Measurements from ENCODE around the gene DCTN4. TPM values are rescaled to one million over a fixed set of nuclear protein-coding genes. Genes with fewer than 3 reads are reported as not detected.
A peak's percentile ranks its signal among the peaks of the same experiment; 100 is the strongest.

DCTN4 gene
- total RNA-seq, 4 donors from 2014 or later, result 66.6 to 92.6 (median 72.8) TPM

DNA sequence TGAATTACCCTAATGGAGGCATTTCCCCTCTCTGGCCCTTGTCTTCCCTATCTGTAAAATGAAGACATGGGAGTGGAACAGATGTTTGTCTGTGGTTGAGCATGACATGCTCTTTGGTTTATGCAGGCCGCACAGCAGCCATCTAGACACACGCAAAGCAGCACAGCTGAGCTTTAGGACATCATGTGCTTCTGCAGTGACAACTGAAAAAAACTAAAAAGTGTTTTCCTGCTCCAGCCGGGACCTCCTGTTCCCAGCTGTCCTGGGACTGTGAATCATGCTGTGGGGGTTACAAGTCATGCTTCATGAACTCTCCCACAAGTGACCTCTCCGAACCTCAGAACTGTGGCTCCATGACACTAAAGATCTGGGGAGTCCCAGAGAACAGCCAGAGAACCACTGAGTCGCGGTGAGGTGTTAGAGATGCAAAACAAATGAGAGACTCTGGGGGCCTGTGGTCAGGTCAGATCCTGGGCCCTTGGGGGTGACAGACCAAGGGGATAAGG is 21.4 kb upstream of the DCTN4 start:
- ATAC-seq, result peak; percentile 50 to 52
- TF ChIP-seq, protein P1, sequence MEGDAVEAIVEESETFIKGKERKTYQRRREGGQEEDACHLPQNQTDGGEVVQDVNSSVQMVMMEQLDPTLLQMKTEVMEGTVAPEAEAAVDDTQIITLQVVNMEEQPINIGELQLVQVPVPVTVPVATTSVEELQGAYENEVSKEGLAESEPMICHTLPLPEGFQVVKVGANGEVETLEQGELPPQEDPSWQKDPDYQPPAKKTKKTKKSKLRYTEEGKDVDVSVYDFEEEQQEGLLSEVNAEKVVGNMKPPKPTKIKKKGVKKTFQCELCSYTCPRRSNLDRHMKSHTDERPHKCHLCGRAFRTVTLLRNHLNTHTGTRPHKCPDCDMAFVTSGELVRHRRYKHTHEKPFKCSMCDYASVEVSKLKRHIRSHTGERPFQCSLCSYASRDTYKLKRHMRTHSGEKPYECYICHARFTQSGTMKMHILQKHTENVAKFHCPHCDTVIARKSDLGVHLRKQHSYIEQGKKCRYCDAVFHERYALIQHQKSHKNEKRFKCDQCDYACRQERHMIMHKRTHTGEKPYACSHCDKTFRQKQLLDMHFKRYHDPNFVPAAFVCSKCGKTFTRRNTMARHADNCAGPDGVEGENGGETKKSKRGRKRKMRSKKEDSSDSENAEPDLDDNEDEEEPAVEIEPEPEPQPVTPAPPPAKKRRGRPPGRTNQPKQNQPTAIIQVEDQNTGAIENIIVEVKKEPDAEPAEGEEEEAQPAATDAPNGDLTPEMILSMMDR (IDR thresholded peaks at IDR 0.05 in 4 of 5, conservative IDR thresholded peaks at IDR 0.05 in 1 of 5), result no peak
- peak; percentile 44 to 60 for TF ChIP-seq POLR2A (IDR thresholded peaks at IDR 0.05)

DNA sequence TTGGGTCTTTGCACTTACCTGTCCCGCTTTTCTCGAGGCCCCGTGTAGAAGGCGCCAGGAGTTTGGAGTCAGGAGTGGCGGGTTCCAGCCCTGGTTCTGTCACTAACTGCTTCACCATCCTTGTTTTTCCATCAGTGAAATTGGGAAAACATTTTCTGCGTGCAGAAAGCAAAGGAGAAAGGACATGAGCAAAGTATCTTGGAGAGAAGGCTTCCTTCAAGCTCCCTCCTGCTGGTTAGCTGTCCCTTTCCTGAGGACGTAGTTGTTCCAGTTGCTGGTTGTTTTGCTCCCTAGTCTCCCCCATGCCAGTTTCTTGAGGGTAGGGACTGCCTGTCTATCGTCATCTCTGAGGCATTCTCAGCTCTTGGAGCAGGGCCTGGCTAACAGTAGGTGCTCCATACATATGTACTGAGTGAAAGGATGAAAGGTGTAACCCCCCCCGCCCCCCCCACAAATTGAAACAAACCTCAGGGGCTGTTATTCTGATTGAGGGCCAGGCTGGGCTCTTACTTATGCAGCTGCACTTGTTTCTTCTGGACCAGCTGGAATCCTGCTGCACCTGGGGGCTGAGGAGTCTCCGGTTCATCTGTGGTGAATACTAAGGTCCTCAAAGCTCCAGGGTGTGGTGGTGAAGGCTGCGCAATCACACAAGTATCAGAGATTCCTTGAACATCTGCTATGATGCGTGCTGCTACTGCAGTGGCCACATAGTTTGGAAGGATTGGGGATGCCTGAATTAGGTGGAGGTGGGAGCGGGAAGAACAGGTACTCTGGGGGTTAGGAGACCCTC is 20.8 kb upstream of the DCTN4 start:
- peak overlapping the region; percentile 72 to 91 (median 78) for H3K4me3 ChIP-seq
- intact Hi-C loops (cut with DNase I; ENCODE audit: low total_unique reads), result loop anchor here (2.0 to 10.0 kb wide), 3 partner anchors 21 to 335 kb away; partner anchors contain the start of genes DCTN4 and RBM22
- peaks cover 21 to 31% of the 10 kb centered on the region in 2 donors for H3K4me1 ChIP-seq
- no peak for TF ChIP-seq POLR2A (IDR thresholded peaks at IDR 0.05)
- TF ChIP-seq, protein P1 (IDR thresholded peaks at IDR 0.05 in 4 of 5, conservative IDR thresholded peaks at IDR 0.05 in 1 of 5), result no peak
- ATAC-seq, result no peak
- H3K36me3 ChIP-seq, result no peaks in the 10 kb centered on the region
- in situ Hi-C loops (cut with MboI; ENCODE audit: low sequenced_read_pairs in 4 of 4), result no loop called here
- peak in 1 of 2 donors; percentile 40 for DNase-seq
- H3K9me3 ChIP-seq, result no peaks in the 10 kb centered on the region
- no peaks in the 10 kb centered on the region for H3K27me3 ChIP-seq
- H3K27ac ChIP-seq, result peak overlapping the region; percentile 81 to 87 (median 84)

More for the DNA sequence above, 21.4 kb upstream of the DCTN4 start:
- Histone ChIP-seq H3K27ac (peak overlapping the region; percentile 81 to 87 (median 84)), H3K4me3 (peak overlapping the region; percentile 72 to 91 (median 78)), H3K9me3 (no peaks in the 10 kb centered on the region), H3K27me3 (no peaks in the 10 kb centered on the region), H3K36me3 (no peaks in the 10 kb centered on the region), H3K4me1 (peaks cover 21 to 31% of the 10 kb centered on the region in 2 donors)
- DNase-seq, result peak in 1 of 2 donors; percentile 68
- in situ Hi-C loops (cut with MboI; ENCODE audit: low sequenced_read_pairs in 4 of 4) (no loop called here), intact Hi-C loops (cut with DNase I; ENCODE audit: low total_unique reads) (loop anchor here (10.0 kb wide), 1 partner anchor 335 kb away; no protein-coding TSS in a partner anchor)

DNA sequence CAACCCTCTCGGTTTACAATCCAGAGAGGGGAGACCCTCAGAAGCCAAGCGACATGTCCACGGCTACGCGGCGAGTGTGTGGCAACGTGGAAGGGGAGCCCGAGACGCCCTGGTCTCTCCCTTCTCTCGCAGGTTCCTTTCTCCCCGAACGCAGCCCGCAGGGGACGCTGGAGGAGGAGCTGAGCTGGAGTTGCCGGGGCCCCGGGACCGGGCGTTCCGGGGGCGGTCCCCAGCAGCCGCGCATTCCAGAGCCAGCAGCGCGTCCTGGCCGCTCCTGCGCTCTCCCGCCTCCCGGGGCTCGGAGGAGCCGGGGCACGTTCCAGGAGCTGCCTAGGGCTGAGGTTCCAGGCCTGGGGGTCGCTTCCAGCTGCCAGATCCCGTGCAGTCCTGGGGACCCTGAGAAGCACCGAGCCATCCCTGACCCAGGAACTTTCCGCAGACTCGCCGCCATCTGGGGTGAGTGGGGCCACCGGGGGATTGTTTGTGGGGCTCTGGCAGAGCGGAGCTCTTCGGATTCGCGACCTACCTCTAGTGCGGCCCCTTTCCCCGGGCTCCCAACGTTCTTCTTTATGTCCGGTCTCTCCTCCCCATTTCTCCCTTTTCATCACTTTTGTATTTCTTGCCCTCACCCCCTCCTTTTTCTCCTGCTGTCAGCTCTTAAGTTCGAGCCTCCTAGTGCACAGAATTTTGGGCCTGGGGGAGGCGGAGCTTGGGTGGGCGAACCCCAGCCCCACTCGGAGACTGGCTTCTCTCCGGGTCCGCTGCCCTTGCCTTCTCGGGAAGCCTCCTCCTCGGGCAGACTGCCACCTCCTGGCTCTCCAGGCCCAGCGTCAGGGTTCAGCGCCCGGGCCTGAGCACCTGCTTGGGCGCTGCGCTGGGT is 19.9 kb upstream of the DCTN4 start, which contains the start of gene SMIM3:
Gene SMIM3, plus strand, starts transcription at position 241 of the 880 bp plus-strand sequence. CDS start 16,684 bp downstream, outside the sequence.
- Histone ChIP-seq H3K4me3 (peak within 1 kb of the TSS; percentile 72 to 91 (median 78)), H3K4me1 (peaks cover 21 to 27% of the 10 kb centered on the region in 2 donors), H3K27me3 (no peaks in the 10 kb centered on the region), H3K36me3 (no peaks in the 10 kb centered on the region), H3K27ac (peak within 1 kb of the TSS; percentile 81 to 87 (median 84)), H3K9me3 (no peaks in the 10 kb centered on the region)
- in situ Hi-C loops (cut with MboI; ENCODE audit: low sequenced_read_pairs in 4 of 4) (no loop called here), intact Hi-C loops (cut with DNase I; ENCODE audit: low total_unique reads) (loop anchor here (2.0 kb wide), 2 partner anchors 20 to 78 kb away; partner anchors contain the start of genes DCTN4 and RBM22)
- peak; percentile 54 to 78 for TF ChIP-seq POLR2A (IDR thresholded peaks at IDR 0.05)
- TF ChIP-seq, protein P1 (IDR thresholded peaks at IDR 0.05 in 4 of 5, conservative IDR thresholded peaks at IDR 0.05 in 1 of 5), result no peak
- peak; percentile 42 to 52 for ATAC-seq
- DNase-seq, result peak in 1 of 2 donors; percentile 62

DNA sequence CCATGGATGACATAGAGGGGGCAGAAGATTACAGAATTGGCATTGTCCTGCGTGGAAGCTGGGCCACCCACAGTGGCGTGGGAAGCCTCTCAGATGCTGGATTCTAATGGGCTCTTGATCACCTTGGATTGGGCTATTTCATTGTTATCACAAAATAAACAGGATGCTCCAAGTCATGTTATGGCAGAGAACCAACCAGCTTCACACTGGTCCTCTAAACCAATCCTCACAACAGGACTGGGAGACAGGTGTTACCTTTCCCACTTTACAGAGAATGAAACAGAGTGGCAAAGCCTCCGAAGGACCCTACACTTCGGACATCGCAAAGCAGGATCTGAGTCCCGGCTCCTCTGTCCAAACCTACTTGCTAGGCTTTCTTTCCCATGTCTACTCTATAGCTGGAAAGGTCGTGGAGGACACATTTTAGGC is 19.3 kb upstream of the DCTN4 start:
- peak overlapping the region; percentile 81 to 87 (median 84) for H3K27ac ChIP-seq
- no peaks in the 10 kb centered on the region for H3K27me3 ChIP-seq
- DNase-seq, result no peak
- in situ Hi-C loops (cut with MboI; ENCODE audit: low sequenced_read_pairs in 4 of 4), result no loop called here
- ATAC-seq, result peak; percentile 2 to 7
- H3K4me3 ChIP-seq, result peak overlapping the region; percentile 72 to 91 (median 78)
- no peaks in the 10 kb centered on the region for H3K36me3 ChIP-seq
- intact Hi-C loops (cut with DNase I; ENCODE audit: low total_unique reads), result loop anchor here (2.0 kb wide), 2 partner anchors 19 to 77 kb away; partner anchors contain the start of genes DCTN4 and RBM22
- no peaks in the 10 kb centered on the region for H3K9me3 ChIP-seq
- TF ChIP-seq, protein P1 (IDR thresholded peaks at IDR 0.05 in 4 of 5, conservative IDR thresholded peaks at IDR 0.05 in 1 of 5), result no peak
- TF ChIP-seq POLR2A (IDR thresholded peaks at IDR 0.05), result no peak
- H3K4me1 ChIP-seq, result peaks cover 17 to 22% of the 10 kb centered on the region in 2 donors

Data from gastrocnemius medialis (tissue), 4 donors.